H9 (cell line): ENCODE measurements around the gene PMS1. TPM values are rescaled to one million over a fixed set of nuclear protein-coding genes. Genes with fewer than 3 reads are reported as not detected.

Source experiments
- DNase-seq: peaks from one replicate; pipeline ENCODE4 v3.0.0-alpha.2; 2017
- H2AFZ ChIP-seq: one replicate; pipeline ENCODE4 v1.6.1; 2013; ENCODE audit warnings: mild to moderate bottlenecking, low read length, control low read depth, moderate library complexity
- H2AK5ac ChIP-seq: 2 replicates; pipeline ENCODE4 v1.6.1; 2013; ENCODE audit warnings: low read length, control low read depth, mixed read lengths; ENCODE audit not compliant: insufficient read length
- H2BK120ac ChIP-seq: one replicate; pipeline ENCODE4 v1.6.1; 2013; ENCODE audit warnings: low read depth, mild to moderate bottlenecking, low read length, control low read depth, inconsistent platforms; ENCODE audit not compliant: poor library complexity, severe bottlenecking
- H2BK12ac ChIP-seq: 2 replicates; pipeline ENCODE4 v1.6.1; 2013; ENCODE audit warnings: low read length, control low read depth, mixed read lengths, low read depth; ENCODE audit not compliant: insufficient read length
- H2BK15ac ChIP-seq: 2 replicates; pipeline ENCODE4 v1.6.1; 2013; ENCODE audit warnings: low read depth, low read length, control low read depth
- H2BK20ac ChIP-seq: one replicate; pipeline ENCODE4 v1.6.1; 2013; ENCODE audit warnings: low read depth, mild to moderate bottlenecking, low read length, control low read depth, inconsistent platforms; ENCODE audit not compliant: poor library complexity, severe bottlenecking
- H2BK5ac ChIP-seq: 2 replicates; pipeline ENCODE4 v1.6.1; 2013; ENCODE audit warnings: low read length, control low read depth, mixed read lengths; ENCODE audit not compliant: insufficient read length
- H3K14ac ChIP-seq: 2 replicates; pipeline ENCODE4 v1.6.1; 2013; ENCODE audit warnings: low read length, control low read depth; ENCODE audit not compliant: insufficient read depth
- H3K18ac ChIP-seq: 2 replicates; pipeline ENCODE4 v1.6.1; 2013; ENCODE audit warnings: low read depth, mild to moderate bottlenecking, mixed read lengths, low read length, control low read depth; ENCODE audit not compliant: insufficient read length
- H3K23ac ChIP-seq: 2 replicates; pipeline ENCODE4 v1.6.1; 2013; ENCODE audit warnings: low read length, control low read depth, mixed read lengths, low read depth; ENCODE audit not compliant: insufficient read length
- H3K23me2 ChIP-seq: 2 replicates; pipeline ENCODE4 v1.6.1; 2013; ENCODE audit warnings: low read depth, mild to moderate bottlenecking, mixed read lengths, low read length, control low read depth; ENCODE audit not compliant: insufficient read length, poor library complexity, severe bottlenecking
- H3K27ac ChIP-seq: 2 replicates; pipeline ENCODE4 v1.5.1; 2013; ENCODE audit warnings: low read length, control low read depth, mixed read lengths, low read depth; ENCODE audit not compliant: insufficient read length
- H3K27me3 ChIP-seq: 2 replicates; pipeline ENCODE4 v1.6.1; 2013; ENCODE audit warnings: low read length, control low read depth, inconsistent platforms; ENCODE audit not compliant: insufficient read depth
- H3K4ac ChIP-seq: 2 replicates; pipeline ENCODE4 v1.6.1; 2013; ENCODE audit warnings: low read depth, mild to moderate bottlenecking, control low read depth, inconsistent platforms, low read length, moderate library complexity
- H3K4me1 ChIP-seq: 2 replicates; pipeline ENCODE4 v1.6.1; 2013; ENCODE audit warnings: low read length, control low read depth, inconsistent platforms; ENCODE audit not compliant: insufficient read depth
- H3K4me2 ChIP-seq: 2 replicates; pipeline ENCODE4 v1.6.1; 2013; ENCODE audit warnings: low read length, control low read depth, mixed read lengths; ENCODE audit not compliant: insufficient read length, insufficient read depth
- H3K56ac ChIP-seq: 2 replicates; pipeline ENCODE4 v1.6.1; 2013; ENCODE audit warnings: low read depth, mild to moderate bottlenecking, mixed read lengths, low read length, control low read depth; ENCODE audit not compliant: insufficient read length
- H3K79me1 ChIP-seq: 2 replicates; pipeline ENCODE4 v1.6.1; 2013; ENCODE audit warnings: low read depth, mild to moderate bottlenecking, moderate library complexity, low read length, control low read depth, inconsistent platforms; ENCODE audit not compliant: insufficient read depth, poor library complexity, severe bottlenecking
- H3K79me2 ChIP-seq: 2 replicates; pipeline ENCODE4 v1.6.1; 2013; ENCODE audit warnings: low read length, control low read depth, inconsistent platforms; ENCODE audit not compliant: insufficient read depth
- H3K9ac ChIP-seq: 2 replicates; pipeline ENCODE4 v1.6.1; 2013; ENCODE audit warnings: low read length, control low read depth, mixed read lengths; ENCODE audit not compliant: insufficient read length; ENCODE audit errors: extremely low read depth
- H3K9me3 ChIP-seq: one replicate; pipeline ENCODE4 v1.6.1; 2013; ENCODE audit warnings: low read depth, low read length, inconsistent platforms; ENCODE audit not compliant: control insufficient read depth
- H3T11ph ChIP-seq: one replicate; pipeline ENCODE4 v1.6.1; 2013; ENCODE audit warnings: mild to moderate bottlenecking, low read length, control low read depth, inconsistent platforms
- H4K20me1 ChIP-seq: one replicate; pipeline ENCODE4 v1.6.1; 2013; ENCODE audit not compliant: control insufficient read depth, insufficient read length, insufficient read depth
- H4K5ac ChIP-seq: 2 replicates; pipeline ENCODE4 v1.6.1; 2013; ENCODE audit warnings: low read depth, mild to moderate bottlenecking, mixed read lengths, low read length, control low read depth; ENCODE audit not compliant: insufficient read length
- H4K8ac ChIP-seq: replicated peaks from 2 replicates; pipeline ENCODE4 v1.6.1; 2013; ENCODE audit warnings: low read length, control low read depth, mixed read lengths, low read depth; ENCODE audit not compliant: insufficient read length
- H4K91ac ChIP-seq: 2 replicates; pipeline ENCODE4 v1.6.1; 2013; ENCODE audit warnings: low read depth, mild to moderate bottlenecking, moderate library complexity, mixed read lengths, low read length, control low read depth; ENCODE audit not compliant: insufficient read length
- H3K27ac Mint-ChIP-seq, 3 experiments: 2 replicates in 2 of 3; 3 replicates in 1 of 3; pipeline ENCODE4 v1.8.0; 2020 to 2021; ENCODE audit warnings: mixed read lengths in 3 of 3, mild to moderate bottlenecking in 1 of 3, moderate library complexity in 1 of 3
- H3K27me3 Mint-ChIP-seq: 2 replicates; pipeline ENCODE4 v1.8.0; 2021; ENCODE audit warnings: low read depth, mild to moderate bottlenecking, moderate library complexity, mixed read lengths
- H3K36me3 Mint-ChIP-seq, 3 experiments: 2 replicates in 2 of 3; 3 replicates in 1 of 3; pipeline ENCODE4 v1.8.0; 2020 to 2021; ENCODE audit warnings: low read depth in 3 of 3, mixed read lengths in 3 of 3; ENCODE audit not compliant: insufficient read depth in 1 of 3
- H3K4me1 Mint-ChIP-seq, 2 experiments: 2 replicates each; pipeline ENCODE4 v1.8.0; 2020; ENCODE audit warnings: mixed read lengths in 2 of 2
- H3K4me3 Mint-ChIP-seq, 2 experiments: 2 replicates in 1 of 2; 3 replicates in 1 of 2; pipeline ENCODE4 v1.8.0; 2020 to 2021; ENCODE audit warnings: mild to moderate bottlenecking in 2 of 2, mixed read lengths in 2 of 2, moderate library complexity in 1 of 2
- H3K9me3 Mint-ChIP-seq, 2 experiments: 2 replicates in 1 of 2; 3 replicates in 1 of 2; pipeline ENCODE4 v1.8.0; 2020; ENCODE audit warnings: mild to moderate bottlenecking in 2 of 2, mixed read lengths in 2 of 2, moderate library complexity in 1 of 2
- WGBS: extraction: QIAGEN DNeasy Blood & Tissue Kit; methylation state at CpG from one replicate; pipeline ENCODE4 v1.1.7; 2013; ENCODE audit warnings: missing lambda C conversion rate, low lambda C conversion rate, mixed read lengths; ENCODE audit not compliant: insufficient read length; ENCODE audit errors: extremely low coverage; 5-methylcytosine and 5-hydroxymethylcytosine counted together
- total RNA-seq: library from RNA; stranded (reverse); gene quantifications from 2 replicates; pipeline ENCODE4 v1.2.1, GENCODE V29; 2021
- TF ChIP-seq, protein P1 (sequence below): fragments of 200-600 bp; sonication (generic); conservative IDR thresholded peaks from 3 replicates; pipeline ENCODE4 v1.8.0; 2021; ENCODE audit warnings: antibody characterized with exemption, mild to moderate bottlenecking

The PMS1 gene
- total RNA-seq, 1 experiment from 2014 or later, result 47.2 TPM

DNA sequence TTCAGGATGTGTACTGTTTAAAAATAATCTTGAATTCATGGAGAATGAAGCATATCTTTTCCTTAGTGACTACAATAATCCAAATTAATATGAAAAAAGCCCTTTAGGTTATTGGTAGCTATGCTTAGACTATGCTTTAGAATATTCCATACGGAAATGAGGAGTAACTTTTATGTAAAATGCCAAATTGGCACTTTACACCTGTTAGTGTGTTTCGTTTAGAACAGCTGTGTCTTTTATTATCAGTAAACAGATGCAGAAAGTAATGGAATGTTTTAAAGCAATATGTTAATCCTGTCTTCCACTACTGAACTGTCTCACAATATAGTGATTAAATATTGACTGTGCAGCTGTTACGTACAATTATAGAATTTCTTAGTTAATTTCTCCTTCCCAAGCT, 129.6 kb downstream of the PMS1 start:
- no peak overlapping the region for H2AK5ac ChIP-seq
- H4K8ac ChIP-seq, result no peak overlapping the region
- H3K4ac ChIP-seq, result no peak overlapping the region
- H3K79me2 ChIP-seq, result no peaks in the 10 kb centered on the region
- Mint-ChIP-seq H3K27ac (no peak overlapping the region), H3K9me3 (peaks cover 0 to 3% of the 10 kb centered on the region in 2 experiments; a peak in 1 of 5 replicates), H3K36me3 (no peaks in the 10 kb centered on the region), H3K27me3 (no peaks in the 10 kb centered on the region), H3K4me1 (no peaks in the 10 kb centered on the region), H3K4me3 (no peak overlapping the region)
- no peak overlapping the region for H3K9ac ChIP-seq
- no peak overlapping the region for H3T11ph ChIP-seq
- H4K5ac ChIP-seq, result no peak overlapping the region
- WGBS, result no CpG with 5 or more reads among the region's 3 CpGs
- H2BK5ac ChIP-seq, result no peak overlapping the region
- no peak overlapping the region for H3K4me2 ChIP-seq
- H3K27ac ChIP-seq, result no peak overlapping the region
- H4K91ac ChIP-seq, result no peak overlapping the region
- H2AFZ ChIP-seq, result no peak overlapping the region
- no peak overlapping the region for H2BK20ac ChIP-seq
- DNase-seq, result no peak
- no peak overlapping the region for H3K56ac ChIP-seq
- H2BK12ac ChIP-seq, result no peak overlapping the region
- H3K27me3 ChIP-seq, result no peaks in the 10 kb centered on the region
- no peaks in the 10 kb centered on the region for H3K4me1 ChIP-seq
- H3K79me1 ChIP-seq, result no peaks in the 10 kb centered on the region
- TF ChIP-seq, protein P1, sequence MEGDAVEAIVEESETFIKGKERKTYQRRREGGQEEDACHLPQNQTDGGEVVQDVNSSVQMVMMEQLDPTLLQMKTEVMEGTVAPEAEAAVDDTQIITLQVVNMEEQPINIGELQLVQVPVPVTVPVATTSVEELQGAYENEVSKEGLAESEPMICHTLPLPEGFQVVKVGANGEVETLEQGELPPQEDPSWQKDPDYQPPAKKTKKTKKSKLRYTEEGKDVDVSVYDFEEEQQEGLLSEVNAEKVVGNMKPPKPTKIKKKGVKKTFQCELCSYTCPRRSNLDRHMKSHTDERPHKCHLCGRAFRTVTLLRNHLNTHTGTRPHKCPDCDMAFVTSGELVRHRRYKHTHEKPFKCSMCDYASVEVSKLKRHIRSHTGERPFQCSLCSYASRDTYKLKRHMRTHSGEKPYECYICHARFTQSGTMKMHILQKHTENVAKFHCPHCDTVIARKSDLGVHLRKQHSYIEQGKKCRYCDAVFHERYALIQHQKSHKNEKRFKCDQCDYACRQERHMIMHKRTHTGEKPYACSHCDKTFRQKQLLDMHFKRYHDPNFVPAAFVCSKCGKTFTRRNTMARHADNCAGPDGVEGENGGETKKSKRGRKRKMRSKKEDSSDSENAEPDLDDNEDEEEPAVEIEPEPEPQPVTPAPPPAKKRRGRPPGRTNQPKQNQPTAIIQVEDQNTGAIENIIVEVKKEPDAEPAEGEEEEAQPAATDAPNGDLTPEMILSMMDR, result no peak
- H3K23me2 ChIP-seq, result no peaks in the 10 kb centered on the region
- no peak overlapping the region for H2BK15ac ChIP-seq
- H2BK120ac ChIP-seq, result no peak overlapping the region
- no peak overlapping the region for H3K14ac ChIP-seq
- no peak overlapping the region for H3K23ac ChIP-seq
- no peaks in the 10 kb centered on the region for H4K20me1 ChIP-seq
- no peak overlapping the region for H3K18ac ChIP-seq
- no peaks in the 10 kb centered on the region for H3K9me3 ChIP-seq
